Smooth muscle cell of the brain vasculature (primary cell): ENCODE data around the gene CMTM2.

Source experiments
- DNase-seq: peaks from one replicate; pipeline ENCODE4 v3.0.0-alpha.2; 2012; ENCODE audit warnings: low read depth, low spot score

Gene CMTM2

GRCh38 chr16:66578651-66579531 is at the start of gene CMTM2:
CMTM2 (plus strand) TSS chr16:66579463; CDS start chr16:66579608, 145 bp downstream.
- DNase-seq, result no peak

GRCh38 chr16:66529475-66529874 is 49.8 kb upstream of the CMTM2 start:
- no peak for DNase-seq

- DNase-seq, result no peak
Measured at GRCh38 chr16:66534376-66534799, 44.9 kb upstream of the CMTM2 start.

- no peak for DNase-seq
Measured at GRCh38 chr16:66536525-66536924, 42.7 kb upstream of the CMTM2 start.

GRCh38 chr16:66537236-66537635 is 42.0 kb upstream of the CMTM2 start:
- no peak for DNase-seq

GRCh38 chr16:66538910-66539309 is 40.4 kb upstream of the CMTM2 start:
- no peak for DNase-seq

GRCh38 chr16:66539623-66540469 is 39.4 kb upstream of the CMTM2 start:
- DNase-seq, result no peak

- no peak for DNase-seq
Measured at GRCh38 chr16:66541388-66542355, 37.6 kb upstream of the CMTM2 start.

GRCh38 chr16:66542396-66542795 is 36.9 kb upstream of the CMTM2 start:
- no peak for DNase-seq

- no peak for DNase-seq
Measured at GRCh38 chr16:66543541-66543940, 35.7 kb upstream of the CMTM2 start.

GRCh38 chr16:66544016-66544757 is 35.1 kb upstream of the CMTM2 start:
- no peak for DNase-seq

- no peak for DNase-seq
Measured at GRCh38 chr16:66547101-66547989, 31.9 kb upstream of the CMTM2 start.

- no peak for DNase-seq
Measured at GRCh38 chr16:66548068-66548467, 31.2 kb upstream of the CMTM2 start.

- no peak for DNase-seq
Measured at GRCh38 chr16:66548868-66549267, 30.4 kb upstream of the CMTM2 start.

- DNase-seq, result no peak
Measured at GRCh38 chr16:66549284-66550131, 29.8 kb upstream of the CMTM2 start, which contains the start of gene TK2. TK2 (minus strand) TSS chr16:66550122; CDS start chr16:66550061, 61 bp downstream.

GRCh38 chr16:66551348-66551759 is 27.9 kb upstream of the CMTM2 start:
- no peak for DNase-seq

GRCh38 chr16:66551788-66552285 is 27.4 kb upstream of the CMTM2 start:
- DNase-seq, result no peak
